Memory B cell (primary cell): ENCODE measurements around the gene LHPP.
A peak's percentile ranks its signal among the peaks of the same experiment; 100 is the strongest.
"Not testable (repeated sequence)": the region's sequence is repeated elsewhere in the genome, so short reads cannot be mapped to it uniquely, and the experiment has no call there.

Experiments
- ATAC-seq: fragments of 150-1000 bp; cut with Tn5 transposase; 2 replicates; pipeline ENCODE4 v1.10.0; 2021; ENCODE audit warnings: low read depth, mild to moderate bottlenecking, moderate library complexity
- DNase-seq, 2 donors: peaks; one replicate each; pipeline ENCODE4 v3.0.0; 2022; ENCODE audit warnings: low spot score in 2 of 2
- H3K27ac Mint-ChIP-seq: one replicate; pipeline ENCODE4 v1.8.0; 2022; ENCODE audit warnings: mild to moderate bottlenecking, moderate library complexity, mixed read lengths
- H3K27me3 Mint-ChIP-seq: one replicate; pipeline ENCODE4 v1.8.0; 2022; ENCODE audit warnings: mixed read lengths
- H3K36me3 Mint-ChIP-seq: one replicate; pipeline ENCODE4 v1.8.0; 2022; ENCODE audit warnings: mild to moderate bottlenecking, mixed read lengths
- H3K4me1 Mint-ChIP-seq: one replicate; pipeline ENCODE4 v1.8.0; 2022; ENCODE audit warnings: mixed read lengths
- H3K4me3 Mint-ChIP-seq: one replicate; pipeline ENCODE4 v1.8.0; 2022; ENCODE audit warnings: mild to moderate bottlenecking, moderate library complexity, mixed read lengths
- H3K9me3 Mint-ChIP-seq: one replicate; pipeline ENCODE4 v1.8.0; 2022; ENCODE audit warnings: mixed read lengths

LHPP gene

DNA sequence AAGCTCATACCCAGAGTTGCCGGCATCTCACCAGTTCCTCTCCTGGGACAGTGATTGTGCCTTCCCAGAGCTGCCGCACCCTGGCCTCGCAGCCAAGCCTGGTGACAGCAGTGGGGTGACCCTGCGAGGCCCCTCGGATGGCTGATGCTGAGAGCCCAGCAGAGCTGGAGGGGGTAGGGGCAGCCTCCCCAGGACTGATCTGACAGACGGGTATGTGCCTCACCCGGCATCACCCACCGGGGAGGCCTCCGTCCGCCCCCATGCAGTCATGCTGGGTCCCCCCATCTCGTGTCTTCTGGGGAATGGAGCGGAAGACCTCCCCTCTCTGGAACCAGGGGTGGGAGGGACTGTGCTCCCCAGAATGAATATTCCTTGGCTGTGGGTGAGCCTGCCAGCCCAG lies 82.3 kb downstream of the LHPP start:
- H3K4me3 Mint-ChIP-seq, result no peak overlapping the region
- peak overlapping the region; percentile 20 for H3K27ac Mint-ChIP-seq
- no peaks in the 10 kb centered on the region for H3K9me3 Mint-ChIP-seq
- H3K27me3 Mint-ChIP-seq, result no peaks in the 10 kb centered on the region
- no peak for ATAC-seq
- no peak for DNase-seq
- H3K36me3 Mint-ChIP-seq, result no peaks in the 10 kb centered on the region
- peaks cover 39% of the 10 kb centered on the region for H3K4me1 Mint-ChIP-seq

DNA sequence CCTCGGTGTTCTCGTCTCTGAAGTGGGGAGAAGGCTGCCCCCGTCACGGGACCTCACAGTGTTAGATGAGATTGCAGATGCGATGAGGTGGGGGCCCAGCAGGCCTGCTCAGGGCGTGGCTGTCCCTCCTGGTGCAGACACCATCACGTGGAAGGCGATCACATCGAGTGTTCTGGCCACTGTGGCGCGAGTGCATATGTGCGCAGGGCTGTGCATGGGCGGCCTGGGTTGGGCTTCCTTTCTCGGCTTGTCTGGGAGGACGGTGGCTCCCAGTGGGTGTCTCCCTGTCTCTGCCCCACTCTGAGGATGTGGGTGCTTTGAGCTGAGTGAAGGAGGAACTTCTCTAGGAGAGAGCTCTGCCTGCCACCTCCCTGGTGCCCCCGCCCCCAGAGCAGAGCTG lies 83.1 kb downstream of the LHPP start:
- Mint-ChIP-seq H3K36me3 (no peaks in the 10 kb centered on the region), H3K4me3 (peak overlapping the region; percentile 44), H3K27ac (peak overlapping the region; percentile 20), H3K4me1 (peaks cover 40% of the 10 kb centered on the region), H3K27me3 (no peaks in the 10 kb centered on the region), H3K9me3 (no peaks in the 10 kb centered on the region)
- no peak for DNase-seq
- ATAC-seq, result peak; percentile 11

DNA sequence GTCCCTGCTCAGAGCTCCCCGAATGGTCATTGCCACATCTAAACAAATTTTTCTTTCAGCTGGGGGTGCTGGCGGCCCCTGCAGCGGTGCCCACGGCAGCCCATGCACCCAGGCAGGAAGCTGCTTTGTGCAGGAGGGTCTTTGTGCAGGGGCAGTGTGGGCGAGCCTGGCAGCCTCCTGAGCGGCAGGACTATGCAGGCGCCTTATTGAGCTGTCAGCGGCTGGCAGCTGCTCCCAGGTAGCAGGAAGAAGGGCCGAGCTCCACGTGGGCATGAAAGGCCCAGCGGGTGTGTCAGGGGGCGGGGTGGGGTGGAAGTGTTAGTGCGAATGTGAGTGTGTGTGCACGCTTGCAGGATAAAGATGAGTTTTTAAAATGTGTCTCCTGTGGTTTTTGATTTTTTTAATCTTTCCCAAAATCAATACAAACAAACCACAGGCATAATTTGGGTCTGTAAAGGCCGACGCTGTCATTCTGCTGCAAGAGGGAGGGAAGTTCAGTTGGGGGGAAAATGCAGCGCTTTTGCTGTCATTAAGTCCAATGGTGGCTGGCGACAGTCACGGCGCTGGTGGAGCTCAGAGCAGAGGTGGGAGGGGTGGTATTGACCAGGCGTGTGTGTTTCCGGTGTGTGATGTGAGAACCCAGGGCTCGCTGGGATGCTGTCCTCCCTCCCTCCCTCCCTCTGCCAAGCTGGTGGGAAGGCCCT lies 83.9 kb downstream of the LHPP start:
- Mint-ChIP-seq H3K27ac (peak overlapping the region; percentile 65), H3K27me3 (no peaks in the 10 kb centered on the region), H3K9me3 (no peaks in the 10 kb centered on the region), H3K4me3 (peak overlapping the region; percentile 80), H3K4me1 (peaks cover 40% of the 10 kb centered on the region), H3K36me3 (no peaks in the 10 kb centered on the region)
- ATAC-seq (peak; percentile 35), DNase-seq (no peak)

- Mint-ChIP-seq H3K9me3 (no peaks in the 10 kb centered on the region), H3K27me3 (no peaks in the 10 kb centered on the region), H3K4me3 (peak overlapping the region; percentile 80), H3K36me3 (no peaks in the 10 kb centered on the region), H3K4me1 (peaks cover 43% of the 10 kb centered on the region), H3K27ac (peak overlapping the region; percentile 65)
- DNase-seq (no peak), ATAC-seq (peak; percentile 43)
Observed at GRCh38 chr10:124546055-124546369, 84.4 kb downstream of the LHPP start.

GRCh38 chr10:124546957-124547646 lies 85.5 kb downstream of the LHPP start:
- Mint-ChIP-seq H3K27ac (peak overlapping the region; percentile 80), H3K9me3 (no peaks in the 10 kb centered on the region), H3K4me1 (peaks cover 47% of the 10 kb centered on the region), H3K4me3 (peak overlapping the region; percentile 80), H3K36me3 (no peaks in the 10 kb centered on the region), H3K27me3 (no peaks in the 10 kb centered on the region)
- no peak for DNase-seq
- ATAC-seq, result no peak

DNA sequence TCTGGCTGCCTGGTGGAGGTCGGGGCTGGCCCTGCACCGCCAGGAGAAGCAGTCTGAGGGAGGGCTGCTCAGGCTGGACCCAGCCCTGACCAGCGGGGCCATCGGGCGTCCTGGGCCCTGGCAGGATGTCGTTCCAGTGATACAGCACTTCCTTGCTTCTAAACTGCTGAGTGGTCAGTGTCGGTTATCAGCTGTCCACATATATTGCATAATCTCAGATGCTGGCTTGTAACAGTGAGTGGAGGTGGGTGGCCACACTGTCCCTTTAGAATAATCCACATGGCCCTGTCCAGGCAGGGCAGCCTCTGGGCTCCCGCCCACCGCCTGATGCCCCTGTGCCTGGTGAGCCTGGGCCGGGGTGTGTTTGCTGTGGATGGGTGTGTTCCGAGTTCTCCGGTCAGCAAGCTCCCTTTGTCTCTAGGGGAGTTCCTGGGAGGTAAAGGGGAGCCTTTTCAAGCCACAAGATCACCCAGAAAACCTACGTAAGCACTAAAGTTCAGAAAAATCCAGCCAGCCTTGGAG lies 86.1 kb downstream of the LHPP start:
- Mint-ChIP-seq H3K4me3 (peak overlapping the region; percentile 80), H3K27me3 (no peaks in the 10 kb centered on the region), H3K27ac (peak overlapping the region; percentile 80), H3K4me1 (peaks cover 50% of the 10 kb centered on the region), H3K36me3 (no peaks in the 10 kb centered on the region), H3K9me3 (no peaks in the 10 kb centered on the region)
- DNase-seq, result no peak
- ATAC-seq, result no peak

- not testable (repeated sequence) for ATAC-seq, H3K9me3 Mint-ChIP-seq, H3K4me3 Mint-ChIP-seq, H3K27ac Mint-ChIP-seq, H3K36me3 Mint-ChIP-seq, H3K27me3 Mint-ChIP-seq, DNase-seq
- H3K4me1 Mint-ChIP-seq, result peaks cover 52% of the 10 kb centered on the region
Observed at GRCh38 chr10:124549171-124549570, 87.5 kb downstream of the LHPP start.

DNA sequence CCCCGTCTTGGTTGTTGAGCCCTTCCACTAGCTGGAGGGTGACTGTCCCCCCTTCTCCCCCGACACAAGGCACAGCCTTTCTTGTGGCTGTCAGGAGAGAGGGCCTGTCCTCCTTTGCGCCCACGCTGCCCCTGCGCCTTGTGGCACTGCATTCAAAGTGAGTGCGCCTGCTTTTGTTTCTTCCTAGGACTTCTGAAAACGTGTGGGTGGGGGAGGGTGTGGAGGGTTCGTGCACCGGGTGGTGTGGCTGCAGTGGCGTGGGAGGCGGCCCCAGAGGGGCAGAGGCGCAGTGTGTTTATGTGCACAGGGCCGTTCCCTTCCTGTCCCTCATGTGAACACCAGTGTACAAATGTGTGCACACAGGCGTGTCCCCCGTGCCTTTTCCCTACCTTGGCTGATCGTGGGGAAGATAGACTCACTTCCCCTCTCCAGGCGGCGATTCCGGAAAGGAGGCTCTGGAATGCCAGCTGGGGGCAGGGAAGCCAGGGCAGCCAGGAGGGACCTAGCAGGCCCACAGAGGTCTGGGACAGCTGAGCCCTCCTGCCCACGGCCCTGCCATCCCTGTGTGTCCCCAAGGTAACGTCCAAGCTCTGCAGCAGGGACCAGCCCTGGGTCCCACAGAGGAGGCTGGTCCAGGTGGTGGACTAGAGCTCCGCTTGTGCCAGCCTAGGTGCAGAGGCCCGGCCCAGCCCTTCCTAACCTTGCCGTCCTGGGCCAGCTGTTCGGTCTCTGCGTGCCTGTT lies 88.8 kb downstream of the LHPP start:
- no peaks in the 10 kb centered on the region for H3K36me3 Mint-ChIP-seq
- ATAC-seq, result peak; percentile 45
- peak overlapping the region; percentile 69 for H3K27ac Mint-ChIP-seq
- DNase-seq, result no peak
- no peaks in the 10 kb centered on the region for H3K27me3 Mint-ChIP-seq
- H3K9me3 Mint-ChIP-seq, result no peaks in the 10 kb centered on the region
- peaks cover 45% of the 10 kb centered on the region for H3K4me1 Mint-ChIP-seq
- H3K4me3 Mint-ChIP-seq, result peak overlapping the region; percentile 76

DNA sequence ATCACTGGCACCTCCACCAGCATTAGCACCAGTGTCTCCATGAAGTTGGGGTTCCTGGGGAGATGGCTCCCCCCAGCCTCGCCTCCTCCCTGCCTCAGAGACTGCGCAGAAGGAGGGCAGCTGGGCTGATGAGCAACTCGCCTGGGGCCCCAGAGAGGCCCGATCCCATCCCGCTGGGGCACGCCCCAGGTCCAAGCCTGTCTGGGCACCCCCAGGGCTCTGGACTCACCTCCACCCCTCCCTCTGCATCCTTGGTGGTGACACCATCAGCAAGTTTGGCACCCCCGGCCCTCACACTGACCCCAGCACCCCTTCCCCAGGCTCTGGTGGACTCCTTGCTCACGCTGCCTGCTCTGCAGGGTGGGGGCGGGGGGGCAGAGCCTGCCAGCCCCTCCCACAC lies 89.5 kb downstream of the LHPP start:
- ATAC-seq (no peak), DNase-seq (no peak)
- Mint-ChIP-seq H3K27me3 (no peaks in the 10 kb centered on the region), H3K4me1 (peaks cover 41% of the 10 kb centered on the region), H3K27ac (no peak overlapping the region), H3K4me3 (peak overlapping the region; percentile 63), H3K9me3 (no peaks in the 10 kb centered on the region), H3K36me3 (no peaks in the 10 kb centered on the region)

DNA sequence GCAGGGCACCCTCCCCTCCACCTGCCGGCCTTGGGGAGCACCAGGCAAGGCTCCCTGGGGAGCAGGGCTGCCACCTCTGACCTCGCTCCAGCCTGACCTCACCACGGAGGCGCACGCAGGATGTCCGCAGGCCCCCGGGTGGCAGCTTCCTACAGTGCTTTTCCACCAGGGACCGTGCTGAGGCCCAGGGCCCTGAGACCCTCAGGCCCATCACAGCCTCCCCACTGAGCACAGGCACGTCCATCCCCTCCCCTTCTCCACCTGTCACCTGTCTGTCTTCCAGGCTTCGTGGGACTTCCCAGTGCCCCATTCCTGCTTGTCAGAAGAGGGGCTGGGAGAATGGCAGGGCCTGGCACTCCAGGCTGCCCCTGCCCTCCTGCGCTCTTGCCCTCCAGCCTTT lies 90.1 kb downstream of the LHPP start:
- Mint-ChIP-seq H3K27me3 (no peaks in the 10 kb centered on the region), H3K36me3 (no peaks in the 10 kb centered on the region), H3K4me1 (peaks cover 39% of the 10 kb centered on the region), H3K27ac (peak overlapping the region; percentile 31), H3K4me3 (no peak overlapping the region), H3K9me3 (no peaks in the 10 kb centered on the region)
- ATAC-seq (no peak), DNase-seq (no peak)

- Mint-ChIP-seq H3K27me3 (no peaks in the 10 kb centered on the region), H3K9me3 (no peaks in the 10 kb centered on the region), H3K27ac (no peak overlapping the region), H3K36me3 (peaks cover 1% of the 10 kb centered on the region), H3K4me3 (no peak overlapping the region), H3K4me1 (peaks cover 32% of the 10 kb centered on the region)
- DNase-seq (no peak), ATAC-seq (no peak)
Observed at GRCh38 chr10:124552691-124553276, 91.2 kb downstream of the LHPP start.

- no peak for ATAC-seq
- peaks cover 1% of the 10 kb centered on the region for H3K36me3 Mint-ChIP-seq
- peaks cover 26% of the 10 kb centered on the region for H3K4me1 Mint-ChIP-seq
- H3K27me3 Mint-ChIP-seq, result no peaks in the 10 kb centered on the region
- DNase-seq, result no peak
- no peak overlapping the region for H3K27ac Mint-ChIP-seq
- no peak overlapping the region for H3K4me3 Mint-ChIP-seq
- H3K9me3 Mint-ChIP-seq, result no peaks in the 10 kb centered on the region
Observed at GRCh38 chr10:124554085-124554858, 92.6 kb downstream of the LHPP start.

DNA sequence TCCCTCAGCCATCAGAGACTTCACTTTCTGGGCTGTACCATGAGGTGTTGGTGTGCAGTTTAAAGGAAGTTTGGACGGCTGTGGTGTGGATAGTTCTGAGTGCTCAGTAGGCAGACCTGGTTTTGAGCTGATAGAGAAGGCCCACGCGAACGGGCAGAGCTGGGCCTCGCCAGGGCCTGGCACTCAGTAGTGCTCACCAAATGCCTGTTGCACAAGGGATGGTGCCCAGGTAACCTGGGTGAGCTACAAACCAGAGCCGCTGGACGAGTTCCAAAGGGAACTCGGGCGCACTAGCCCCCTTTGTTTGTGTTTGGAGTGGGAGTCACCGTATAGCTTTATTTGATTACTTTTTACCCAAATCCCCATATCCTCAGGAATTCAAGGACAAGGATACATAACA lies 95.5 kb downstream of the LHPP start:
- H3K27me3 Mint-ChIP-seq, result no peaks in the 10 kb centered on the region
- no peak for ATAC-seq

More for the DNA sequence above, 95.5 kb downstream of the LHPP start:
- peaks cover 4% of the 10 kb centered on the region for H3K9me3 Mint-ChIP-seq
- no peak for DNase-seq
- H3K4me3 Mint-ChIP-seq, result no peak overlapping the region
- peaks cover 11% of the 10 kb centered on the region for H3K36me3 Mint-ChIP-seq
- no peak overlapping the region for H3K27ac Mint-ChIP-seq
- peaks cover 10% of the 10 kb centered on the region for H3K4me1 Mint-ChIP-seq
